GM08714 (cell line): ENCODE data around the gene STK32C.
"Not testable (repeated sequence)": the region's sequence is repeated elsewhere in the genome, so short reads cannot be mapped to it uniquely, and the experiment has no call there.

Source experiments
- H3K4me3 ChIP-seq: fragments of 200-500 bp; sonication (Bioruptor generic); 2 replicates; pipeline ENCODE4 v1.5.1; 2014; ENCODE audit warnings: mild to moderate bottlenecking, low read length, inconsistent platforms
- ZNF274 ChIP-seq: IDR thresholded peaks from 2 replicates; pipeline ENCODE4 v1.6.1; 2012; ENCODE audit warnings: mild to moderate bottlenecking, low read depth, low read length

The STK32C gene

GRCh38 chr10:132304756-132305509, 2.8 kb downstream of the STK32C start:
- no peak overlapping the region for H3K4me3 ChIP-seq
- TF ChIP-seq ZNF274: no peak

- TF ChIP-seq ZNF274: no peak
Measured at GRCh38 chr10:132303361-132304115, 4.2 kb downstream of the STK32C start.

GRCh38 chr10:132302421-132303310, 5.1 kb downstream of the STK32C start:
- no peak overlapping the region for H3K4me3 ChIP-seq
- no peak for TF ChIP-seq ZNF274

More at GRCh38 chr10:132303361-132304115, 4.2 kb downstream of the STK32C start:
- H3K4me3 ChIP-seq: no peak overlapping the region

GRCh38 chr10:132301371-132302330, 6.1 kb downstream of the STK32C start:
- TF ChIP-seq ZNF274: no peak

GRCh38 chr10:132300582-132300981, 7.2 kb downstream of the STK32C start:
- TF ChIP-seq ZNF274: no peak
- H3K4me3 ChIP-seq: no peak overlapping the region

More at GRCh38 chr10:132301371-132302330, 6.1 kb downstream of the STK32C start:
- H3K4me3 ChIP-seq: no peak overlapping the region

GRCh38 chr10:132299371-132300336, 8.1 kb downstream of the STK32C start:
- TF ChIP-seq ZNF274: no peak
- no peak overlapping the region for H3K4me3 ChIP-seq

GRCh38 chr10:132298038-132298881, 9.5 kb downstream of the STK32C start:
- H3K4me3 ChIP-seq: no peak overlapping the region
- no peak for TF ChIP-seq ZNF274

- TF ChIP-seq ZNF274: no peak
- no peak overlapping the region for H3K4me3 ChIP-seq
Measured at GRCh38 chr10:132297526-132297925, 10.2 kb downstream of the STK32C start.

GRCh38 chr10:132296666-132297443, 10.9 kb downstream of the STK32C start:
- H3K4me3 ChIP-seq: no peak overlapping the region
- no peak for TF ChIP-seq ZNF274

GRCh38 chr10:132295481-132295880, 12.3 kb downstream of the STK32C start:
- not testable (repeated sequence) for H3K4me3 ChIP-seq
